Nucleus accumbens (tissue), 56 donors: ENCODE data around the gene CASD1.

ENCODE experiments used
- DNase-seq, 56 donors: peaks; one replicate each; lab custom pipeline; 2025; lab: John Stamatoyannopoulos, UW

CASD1 gene

GRCh38 chr7:94578614-94579013 lies 69.0 kb downstream of the CASD1 start:
- no peak for DNase-seq

DNA sequence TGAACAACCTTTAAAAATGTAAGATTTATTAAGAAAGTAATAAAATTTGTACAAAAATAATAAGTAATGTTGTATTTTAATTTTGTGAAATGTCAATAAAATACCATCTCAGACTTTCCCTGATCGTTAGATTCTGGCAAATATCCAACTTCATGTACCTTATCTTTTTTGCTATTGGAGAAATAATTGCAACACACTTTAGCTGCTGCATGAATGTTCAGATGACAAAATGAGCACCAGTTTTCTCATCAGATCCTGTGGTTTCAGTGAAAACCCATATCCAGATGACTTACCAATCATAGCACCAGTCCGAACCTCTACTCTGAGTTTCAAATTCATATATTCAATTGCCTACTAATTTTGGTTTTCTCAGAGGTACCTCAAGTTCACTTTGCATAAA lies 69.9 kb downstream of the CASD1 start:
- no peak for DNase-seq

GRCh38 chr7:94580601-94581000 lies 71.0 kb downstream of the CASD1 start:
- no peak for DNase-seq

- no peak for DNase-seq
Measured at GRCh38 chr7:94584113-94584512, 74.5 kb downstream of the CASD1 start.

GRCh38 chr7:94588075-94588474 lies 78.5 kb downstream of the CASD1 start:
- DNase-seq, result no peak

- DNase-seq, result no peak
Measured at GRCh38 chr7:94590526-94591162, 81.0 kb downstream of the CASD1 start.

- DNase-seq, result no peak
Measured at GRCh38 chr7:94591176-94591575, 81.6 kb downstream of the CASD1 start.

GRCh38 chr7:94594882-94595281 lies 85.3 kb downstream of the CASD1 start:
- no peak for DNase-seq

GRCh38 chr7:94595717-94596116 lies 86.1 kb downstream of the CASD1 start:
- no peak for DNase-seq

DNA sequence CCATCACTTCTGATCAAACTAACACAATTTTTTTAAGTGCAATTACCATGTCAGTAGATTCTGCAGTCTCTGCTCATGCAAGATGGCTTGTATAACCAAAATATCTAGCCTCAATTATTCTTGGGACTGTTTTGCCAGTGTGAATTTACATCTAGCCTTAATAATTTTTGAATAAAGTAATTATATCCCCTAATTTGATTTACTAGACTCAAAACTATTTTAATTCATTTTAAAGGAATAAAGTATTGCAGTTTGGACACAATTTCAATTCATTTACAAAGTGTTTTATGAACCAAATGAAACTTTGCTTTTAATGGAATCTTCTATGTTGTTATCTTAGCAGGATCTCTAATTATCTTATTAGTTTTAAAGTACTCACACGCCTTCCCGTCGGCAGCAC lies 90.7 kb downstream of the CASD1 start:
- no peak for DNase-seq

GRCh38 chr7:94602181-94602580 lies 92.6 kb downstream of the CASD1 start:
- no peak for DNase-seq

DNA sequence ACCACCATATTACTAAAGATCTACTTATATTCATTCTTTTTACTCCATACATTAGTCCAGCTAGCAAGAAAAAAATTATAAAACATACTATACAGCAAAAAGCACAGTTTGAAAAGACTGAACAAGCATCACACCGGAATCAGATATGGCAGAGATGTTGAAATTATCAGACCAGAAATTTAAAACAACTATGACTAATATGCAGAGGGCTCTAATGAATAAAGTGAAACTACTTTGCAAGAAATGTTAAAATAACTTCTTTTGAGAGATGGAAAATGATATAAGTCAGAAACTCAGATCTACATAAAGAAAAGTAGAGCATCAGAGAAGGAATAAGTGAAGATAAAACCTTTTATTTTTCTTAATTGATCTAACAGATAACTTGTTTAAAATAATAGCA lies 95.4 kb downstream of the CASD1 start:
- DNase-seq, result no peak
